Daoy (cell line): ENCODE results near the gene CARD11. TPM values are rescaled to one million over a fixed set of nuclear protein-coding genes. Genes with fewer than 3 reads are reported as not detected.

Experiments used
- DNase-seq: peaks from one replicate; pipeline ENCODE4 v3.0.0-alpha.2; 2015; ENCODE audit warnings: low read depth
- total RNA-seq: library from RNA; depleted of rRNA; stranded (reverse); fragments of >200 nt; shearing (Covaris generic); gene quantifications from 2 replicates; pipeline ENCODE4 v1.2.3, GENCODE V29; 2014

Gene CARD11
- total RNA-seq, 1 experiment from 2014 or later: 4.5 TPM

- DNase-seq: no peak
These were observed 137.3 kb downstream of the CARD11 start for GRCh38 chr7:2906197-2906931.

DNA sequence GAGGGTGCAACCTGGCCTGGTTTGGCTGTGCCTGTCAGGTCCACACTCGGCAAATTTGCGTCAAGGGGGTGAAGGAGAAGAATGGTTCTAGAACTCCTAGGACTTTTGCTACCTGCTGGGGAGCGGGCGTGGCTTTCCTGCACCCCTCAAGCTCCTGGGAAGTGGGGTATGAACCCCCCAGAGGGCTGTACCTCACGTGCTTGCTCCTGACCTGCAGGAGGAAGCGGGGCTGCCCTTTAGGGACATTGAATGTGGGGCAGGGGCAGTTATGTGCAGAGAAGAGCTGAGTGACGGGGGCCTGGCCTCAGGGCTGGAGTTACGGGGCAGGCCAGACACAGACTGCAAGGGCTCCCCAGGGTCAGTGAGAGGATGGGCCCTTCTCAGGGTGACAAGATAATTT is 138.2 kb downstream of the CARD11 start:
- no peak for DNase-seq

- DNase-seq: no peak
These were observed 138.6 kb downstream of the CARD11 start for GRCh38 chr7:2905027-2905426.

DNA sequence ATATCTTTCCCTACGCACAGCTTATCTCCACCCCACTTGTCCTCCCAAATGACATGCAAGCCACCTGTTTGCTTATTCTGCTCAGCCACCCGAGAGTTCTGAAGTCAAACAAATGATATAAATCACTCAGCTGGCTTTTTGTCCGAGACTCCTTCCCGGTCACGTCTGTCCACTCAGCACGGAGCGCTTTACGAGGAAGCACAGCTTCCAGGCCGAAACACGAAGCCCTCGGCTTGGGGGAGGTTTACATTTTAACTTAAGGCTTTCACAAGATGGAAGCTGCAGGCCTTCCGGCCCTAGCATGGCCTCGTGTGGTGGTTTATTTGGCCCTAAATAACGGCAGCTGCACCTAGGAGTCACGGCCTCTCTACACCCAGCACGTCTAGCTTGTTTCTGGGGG is 139.5 kb downstream of the CARD11 start:
- no peak for DNase-seq

- no peak for DNase-seq
These were observed 139.9 kb downstream of the CARD11 start for GRCh38 chr7:2903682-2904162.

DNA sequence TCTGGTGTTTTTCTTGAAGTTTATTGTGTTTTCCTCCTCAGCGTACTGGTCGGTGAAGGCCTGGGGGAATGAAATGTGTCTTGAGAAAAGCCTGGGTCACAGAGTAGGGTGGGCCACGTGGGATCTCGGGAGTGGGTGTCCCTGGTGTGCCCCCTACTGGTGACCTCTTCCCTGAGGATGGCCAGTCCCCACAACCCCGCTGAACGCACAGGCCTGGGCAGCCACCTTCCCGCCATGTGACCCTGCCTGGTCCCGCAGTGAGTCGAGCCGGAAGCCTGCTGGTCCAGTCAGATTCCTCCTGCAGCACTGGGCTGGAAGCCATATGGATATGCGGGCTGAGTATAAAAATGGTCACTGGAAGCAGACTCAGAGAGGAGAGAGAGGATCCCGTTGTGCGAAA is 146.6 kb downstream of the CARD11 start:
- no peak for DNase-seq

GRCh38 chr7:2896131-2896530 is 147.5 kb downstream of the CARD11 start:
- DNase-seq: no peak

GRCh38 chr7:2894118-2894940 is 149.3 kb downstream of the CARD11 start:
- DNase-seq: no peak

DNA sequence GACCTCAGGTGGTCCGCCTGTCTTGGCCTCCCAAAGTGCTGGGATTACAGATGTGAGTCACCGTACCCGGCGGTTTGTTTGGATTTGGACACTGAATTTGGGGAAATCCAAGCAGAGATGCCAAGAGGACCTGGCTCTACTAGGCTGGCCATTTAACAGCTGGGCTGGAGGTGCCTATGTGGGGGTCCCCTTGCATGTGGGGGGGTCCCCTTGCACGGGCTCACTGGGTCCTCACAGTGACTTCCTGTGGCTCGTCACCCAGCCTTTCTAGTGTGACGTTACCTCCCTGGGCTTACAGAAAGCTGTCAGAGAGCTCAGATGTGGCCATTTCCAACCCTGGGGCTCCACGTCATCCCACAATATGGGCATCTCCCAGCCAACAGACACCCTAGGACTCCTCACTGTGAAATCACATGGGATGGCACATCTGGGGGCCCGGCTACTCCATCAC is 150.2 kb downstream of the CARD11 start:
- peak; percentile 72 for DNase-seq

- peak; percentile 31 for DNase-seq
These were observed 151.1 kb downstream of the CARD11 start for GRCh38 chr7:2892549-2892948.

GRCh38 chr7:2887816-2888215 is 155.9 kb downstream of the CARD11 start:
- DNase-seq: no peak

DNA sequence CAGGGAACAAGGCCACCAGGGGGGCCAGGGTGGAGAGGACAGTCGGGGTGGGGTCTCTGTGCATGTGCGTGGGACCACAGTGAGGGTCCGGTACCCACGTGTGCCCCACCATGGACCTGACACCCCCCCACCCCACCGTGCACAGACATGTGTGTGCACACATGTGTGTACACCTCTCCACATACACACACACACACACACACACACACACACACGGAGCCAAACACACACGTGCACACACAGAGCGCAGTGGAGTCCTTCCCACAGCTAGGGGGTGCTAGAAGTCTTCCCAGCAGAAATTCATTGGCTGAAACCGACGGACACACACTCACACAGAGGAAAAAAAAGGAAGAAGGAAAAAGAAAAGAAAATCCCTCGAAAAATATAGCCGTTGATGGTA is 156.8 kb downstream of the CARD11 start:
- DNase-seq: peak; percentile 83

GRCh38 chr7:2886391-2886790 is 157.3 kb downstream of the CARD11 start:
- no peak for DNase-seq

DNA sequence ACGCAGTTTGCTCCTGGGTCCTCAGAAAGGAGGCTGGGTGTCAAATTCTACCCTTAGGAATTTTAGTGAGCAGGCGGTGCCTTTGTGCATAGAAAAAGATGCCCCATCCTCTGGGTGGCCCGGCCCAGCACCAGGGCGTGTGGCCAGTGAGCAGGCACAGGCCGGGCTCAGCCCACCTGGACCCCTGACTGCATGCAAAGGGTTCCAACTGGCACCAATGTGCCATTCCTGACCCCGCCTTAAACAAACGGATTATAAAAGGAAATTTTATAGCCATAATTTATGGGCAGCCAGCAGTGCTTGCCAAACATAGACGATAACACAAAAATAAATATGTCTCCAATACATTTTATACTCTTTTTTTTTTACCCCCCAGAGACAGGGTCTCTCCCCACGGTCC is 159.5 kb downstream of the CARD11 start:
- DNase-seq: no peak

DNA sequence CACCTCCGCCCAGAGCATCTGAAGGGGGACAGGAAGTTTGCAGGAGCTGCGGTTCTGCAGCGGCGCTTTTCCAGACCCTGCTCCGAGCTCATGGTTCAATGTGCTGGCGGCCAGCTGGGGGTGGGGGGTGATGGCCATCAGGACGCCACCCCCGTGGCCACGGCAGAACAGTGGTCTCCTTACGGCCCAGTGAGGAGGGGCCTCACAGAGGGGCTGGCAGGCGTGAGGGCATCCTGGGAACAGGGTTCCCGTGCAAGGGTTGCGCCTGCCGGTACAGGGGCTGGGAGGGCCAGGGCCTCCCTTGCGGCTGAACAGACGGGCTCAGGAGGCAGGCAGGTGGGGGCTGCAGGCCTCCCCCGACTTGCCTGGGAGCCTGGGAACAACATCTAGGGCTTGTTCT is 160.6 kb downstream of the CARD11 start:
- DNase-seq: no peak

DNA sequence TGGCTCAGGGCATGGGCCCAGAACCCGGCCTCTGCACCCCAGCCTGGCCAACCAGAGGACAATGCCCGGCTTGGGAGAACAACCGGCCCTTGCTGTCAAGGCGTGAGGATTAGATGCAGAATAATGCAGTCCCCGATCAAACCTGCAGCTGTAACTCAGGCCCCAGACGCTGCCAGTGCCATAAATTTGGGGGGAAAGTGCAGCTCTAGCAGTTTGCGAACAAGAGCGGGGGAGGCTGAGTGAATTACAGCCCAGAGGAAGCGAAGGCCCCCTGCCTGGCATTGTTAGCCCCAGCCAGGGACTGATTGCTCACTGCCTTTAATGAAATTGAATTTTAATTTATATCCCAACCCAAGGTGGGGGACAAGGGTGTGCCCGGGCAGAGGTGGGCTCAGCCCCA is 161.6 kb downstream of the CARD11 start:
- DNase-seq: no peak

DNA sequence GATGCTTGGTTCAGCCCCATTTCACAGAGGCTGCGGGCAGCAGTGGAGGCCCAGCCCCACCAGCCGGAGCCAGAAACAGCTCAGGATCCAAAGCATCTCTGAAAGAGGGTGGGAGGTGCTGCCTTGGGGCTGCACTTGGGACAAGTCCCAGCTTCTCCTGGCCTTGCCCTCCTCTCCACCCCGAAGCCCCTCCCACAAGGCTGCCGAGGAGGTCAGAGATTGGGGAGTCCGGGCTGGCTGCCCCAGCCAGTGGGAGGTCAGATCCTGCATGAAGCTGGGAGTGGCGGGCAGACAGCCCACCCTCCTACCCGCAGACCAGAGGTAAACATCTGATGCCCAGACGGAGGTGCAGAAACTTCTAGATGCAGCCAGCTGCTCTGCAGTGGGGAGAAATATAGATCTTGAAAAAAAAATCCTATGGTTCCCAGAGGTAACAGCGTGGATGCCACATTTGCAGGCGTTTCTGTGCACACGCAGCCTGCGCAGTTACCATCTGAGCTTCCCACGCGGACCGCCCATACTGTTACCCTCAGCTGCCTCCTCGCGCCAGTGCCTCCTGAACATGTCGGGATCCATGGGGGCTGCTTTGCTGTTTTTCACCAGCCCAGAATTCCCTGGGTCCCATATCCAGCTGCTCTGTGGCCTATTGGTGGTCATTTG is 162.7 kb downstream of the CARD11 start:
- no peak for DNase-seq

GRCh38 chr7:2880051-2880450 is 163.6 kb downstream of the CARD11 start:
- DNase-seq: no peak

DNA sequence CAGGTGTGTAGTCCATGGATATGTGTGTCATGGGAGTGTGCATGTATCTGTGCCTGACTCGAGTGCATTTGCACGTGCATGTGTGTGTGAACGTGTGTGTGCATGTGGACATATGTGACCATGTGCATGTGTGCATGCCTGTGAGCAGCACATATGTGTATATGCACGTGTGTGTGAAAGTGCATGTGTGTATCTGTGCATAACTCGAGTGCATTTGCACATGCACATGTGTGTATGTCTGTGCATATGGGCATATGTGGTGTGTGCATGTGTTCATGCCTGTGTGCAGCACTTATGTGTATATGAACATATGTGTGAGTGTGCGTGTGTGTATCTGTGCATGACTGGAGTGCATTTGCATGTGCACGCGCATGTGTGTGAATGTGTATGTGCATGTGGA is 164.3 kb downstream of the CARD11 start:
- no peak for DNase-seq

- no peak for DNase-seq
These were observed 165.4 kb downstream of the CARD11 start for GRCh38 chr7:2878306-2878705.

DNA sequence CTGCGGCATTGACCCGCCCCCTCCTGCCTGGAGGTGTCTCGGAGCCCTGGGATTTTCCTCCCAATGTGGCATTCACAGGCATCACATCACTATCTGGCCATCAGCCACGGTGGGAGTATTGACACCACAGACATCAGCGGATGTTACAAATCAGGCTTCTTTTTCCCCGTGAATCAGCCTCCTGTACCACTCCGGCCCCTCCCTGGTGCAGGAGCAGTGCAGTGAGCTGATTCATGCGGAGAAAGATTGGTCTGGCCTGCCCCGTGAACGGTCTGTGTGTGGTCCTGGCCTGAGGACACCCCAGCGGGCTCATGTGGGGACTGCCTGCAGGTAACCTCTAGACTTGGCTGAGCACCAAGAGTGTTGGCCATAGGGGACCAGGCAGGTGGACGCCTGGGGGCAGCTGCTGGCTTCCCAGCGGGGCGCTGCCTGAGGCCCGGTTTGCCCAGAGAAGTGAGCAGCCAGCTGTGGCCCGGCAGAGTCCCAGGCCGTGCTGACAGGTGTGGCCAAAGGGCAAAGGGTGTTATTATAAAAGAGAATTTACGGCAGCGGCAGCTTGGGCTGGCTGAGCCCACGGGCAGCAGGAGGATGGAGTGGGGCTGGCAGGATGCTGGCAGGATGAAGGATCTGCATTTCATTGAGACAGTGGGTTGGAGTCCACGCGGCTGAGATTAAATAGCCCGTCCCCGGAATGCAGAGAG is 167.5 kb downstream of the CARD11 start:
- peak; percentile 97 for DNase-seq
